DMS53 (cell line): ENCODE data around the gene UBE3D.
"Not testable (repeated sequence)": the region's sequence is repeated elsewhere in the genome, so short reads cannot be mapped to it uniquely, and the experiment has no call there.

Experiments used
- DNase-seq: peaks from one replicate; lab custom pipeline; 2025; lab: John Stamatoyannopoulos, UW

The UBE3D gene

DNA sequence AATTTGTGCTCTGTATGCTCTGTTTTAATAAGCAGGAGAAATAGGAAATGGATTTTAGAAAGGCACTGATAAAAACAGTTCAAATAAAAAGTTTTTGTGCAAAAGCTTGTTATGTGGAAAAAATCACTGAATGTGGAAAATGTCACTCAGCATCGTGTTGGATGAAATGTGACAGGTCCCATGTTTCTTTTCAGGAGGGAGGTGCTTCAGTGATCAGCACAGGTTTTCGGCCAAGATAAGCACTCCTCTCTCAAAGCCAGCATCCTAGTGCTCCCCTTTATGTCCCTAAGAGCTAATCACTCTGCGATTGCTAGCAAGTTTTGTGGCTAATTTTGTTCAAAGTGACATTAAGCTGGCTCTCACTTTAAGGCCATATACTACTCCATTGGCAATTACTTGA lies 12.0 kb downstream of the UBE3D start:
- DNase-seq = no peak

GRCh38 chr6:83051377-83052172 lies 14.1 kb downstream of the UBE3D start:
- DNase-seq = peak; percentile 67

- peak; percentile 44 for DNase-seq
Observed at GRCh38 chr6:83047065-83047754, 18.4 kb downstream of the UBE3D start.

GRCh38 chr6:83044091-83044768 lies 21.4 kb downstream of the UBE3D start:
- no peak for DNase-seq

DNA sequence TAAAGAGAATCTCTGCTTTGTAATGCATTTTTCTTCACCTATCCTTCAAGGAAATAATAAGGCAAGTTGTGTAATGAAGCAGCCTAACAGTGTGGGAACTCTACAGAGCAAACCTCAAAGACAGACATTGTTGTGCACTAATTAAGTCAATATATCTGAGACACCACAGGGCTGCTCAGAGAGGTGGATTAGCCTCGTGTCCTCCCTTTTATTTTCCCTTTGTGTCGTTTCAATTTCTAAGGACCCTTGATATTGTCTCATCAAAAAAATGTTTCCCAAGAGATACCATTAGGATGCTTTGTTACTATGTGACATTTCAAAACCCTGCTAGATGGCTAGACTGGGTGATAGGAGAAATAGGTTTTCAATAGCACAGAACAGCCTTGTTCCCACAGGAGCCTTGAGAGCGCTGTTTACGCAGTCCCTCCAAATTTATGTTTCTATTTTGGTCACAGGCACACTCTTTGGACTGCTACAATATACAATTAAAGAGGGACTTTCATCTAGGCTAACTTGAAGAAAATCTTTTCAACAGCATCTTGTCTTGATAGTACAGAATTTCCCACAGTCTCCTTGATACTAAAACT lies 23.1 kb downstream of the UBE3D start:
- no peak for DNase-seq

- DNase-seq = no peak
Observed at GRCh38 chr6:83038246-83038645, 27.4 kb downstream of the UBE3D start.

GRCh38 chr6:83031689-83032088 lies 34.0 kb downstream of the UBE3D start:
- peak; percentile 2 for DNase-seq

- peak; percentile 67 for DNase-seq
Observed at GRCh38 chr6:83019741-83020140, 45.9 kb downstream of the UBE3D start.

- not testable (repeated sequence) for DNase-seq
Observed at GRCh38 chr6:83011131-83011530, 54.5 kb downstream of the UBE3D start.

- peak; percentile 41 for DNase-seq
Observed at GRCh38 chr6:83008626-83009025, 57.0 kb downstream of the UBE3D start.

DNA sequence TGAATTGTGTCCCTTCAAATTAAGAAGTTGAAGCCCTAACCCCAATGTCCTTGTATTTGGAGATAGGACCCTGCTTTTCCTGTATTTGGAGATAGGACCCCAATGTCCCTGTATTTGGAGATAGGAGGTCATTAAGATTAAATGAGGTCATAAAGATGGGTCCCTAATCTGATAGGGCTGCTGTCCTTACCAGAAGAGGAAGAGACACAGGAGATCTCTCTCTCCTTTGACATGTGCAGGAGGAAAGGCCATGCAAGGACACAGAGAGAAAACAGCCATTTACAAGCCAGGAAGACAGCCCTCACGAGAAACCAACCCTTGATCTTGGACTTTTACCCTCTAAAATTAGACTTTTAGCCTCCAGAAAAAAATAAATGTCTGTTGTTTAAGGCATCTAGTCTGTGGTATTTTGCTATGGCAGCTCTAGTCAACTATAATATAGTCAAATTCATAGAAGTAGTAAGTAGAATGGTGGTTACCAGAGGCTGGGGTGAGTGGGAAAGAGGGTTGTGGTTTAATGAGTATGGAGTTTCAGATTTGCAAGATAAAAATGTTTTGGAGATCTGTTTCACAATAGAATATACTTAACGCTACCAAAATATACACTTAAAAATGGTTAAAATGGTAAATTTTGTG lies 59.3 kb downstream of the UBE3D start:
- no peak for DNase-seq

DNA sequence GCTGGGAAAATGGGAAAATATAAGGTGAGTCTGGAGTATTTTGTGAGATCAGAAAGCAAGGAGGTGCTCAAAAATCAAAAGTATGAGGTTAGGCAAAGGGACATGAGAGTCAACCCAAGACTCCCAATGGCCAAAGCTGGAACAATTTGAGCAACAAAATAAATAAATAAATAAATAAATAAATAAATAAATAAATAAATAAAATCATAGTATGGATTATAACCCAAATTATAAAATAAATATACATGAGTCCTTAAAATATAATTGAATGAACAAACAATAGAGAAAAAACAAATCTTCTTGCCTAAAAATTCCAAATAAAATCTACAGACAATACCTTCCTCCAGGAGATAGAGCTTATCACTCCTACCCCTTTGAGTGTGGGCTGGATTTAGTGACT lies 69.5 kb downstream of the UBE3D start:
- DNase-seq = no peak

- no peak for DNase-seq
Observed at GRCh38 chr6:82995066-82995465, 70.6 kb downstream of the UBE3D start.

- DNase-seq = no peak
Observed at GRCh38 chr6:82989736-82990290, 75.8 kb downstream of the UBE3D start.

- no peak for DNase-seq
Observed at GRCh38 chr6:82988930-82989351, 76.7 kb downstream of the UBE3D start.

DNA sequence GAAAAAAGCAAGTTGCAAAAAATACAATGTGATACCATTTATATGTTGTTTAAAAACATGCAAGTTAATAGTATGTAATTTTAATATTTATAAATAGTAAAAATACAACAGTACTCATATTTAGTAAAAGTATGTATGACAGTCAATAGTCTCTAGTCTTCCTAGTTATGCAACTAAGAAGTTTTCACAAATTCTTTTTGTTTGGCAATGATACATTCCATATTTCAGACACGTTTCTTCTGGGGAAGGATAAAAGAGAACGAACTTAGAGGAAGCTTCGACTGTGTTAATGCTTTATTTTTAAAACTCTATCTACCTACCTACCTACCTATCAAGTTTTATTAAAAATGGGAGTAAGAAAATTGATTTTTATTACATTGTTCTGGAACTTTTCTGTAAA lies 77.7 kb downstream of the UBE3D start:
- no peak for DNase-seq

DNA sequence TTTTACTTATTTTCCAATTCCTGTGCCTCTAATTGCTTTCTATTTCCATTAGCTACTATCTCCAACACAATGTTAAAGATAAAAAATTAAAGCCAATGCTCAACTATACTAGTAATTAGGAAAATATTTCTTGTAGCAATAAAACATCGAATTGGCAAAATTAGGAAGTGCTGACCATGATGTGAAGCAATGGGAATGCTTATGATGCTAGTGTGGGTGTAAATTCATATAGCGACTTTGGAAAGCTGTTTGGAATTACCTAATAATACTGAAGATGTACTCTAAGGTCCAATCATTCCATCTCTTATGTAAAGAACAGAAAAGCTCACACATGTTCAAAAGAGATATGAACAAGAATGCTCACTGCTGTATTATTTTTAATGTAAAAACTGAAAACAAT lies 78.2 kb downstream of the UBE3D start:
- no peak for DNase-seq

- DNase-seq = no peak
Observed at GRCh38 chr6:82984720-82985119, 80.9 kb downstream of the UBE3D start.

GRCh38 chr6:82980086-82980485 lies 85.6 kb downstream of the UBE3D start:
- no peak for DNase-seq

GRCh38 chr6:82979657-82980056 lies 86.0 kb downstream of the UBE3D start:
- DNase-seq = no peak

DNA sequence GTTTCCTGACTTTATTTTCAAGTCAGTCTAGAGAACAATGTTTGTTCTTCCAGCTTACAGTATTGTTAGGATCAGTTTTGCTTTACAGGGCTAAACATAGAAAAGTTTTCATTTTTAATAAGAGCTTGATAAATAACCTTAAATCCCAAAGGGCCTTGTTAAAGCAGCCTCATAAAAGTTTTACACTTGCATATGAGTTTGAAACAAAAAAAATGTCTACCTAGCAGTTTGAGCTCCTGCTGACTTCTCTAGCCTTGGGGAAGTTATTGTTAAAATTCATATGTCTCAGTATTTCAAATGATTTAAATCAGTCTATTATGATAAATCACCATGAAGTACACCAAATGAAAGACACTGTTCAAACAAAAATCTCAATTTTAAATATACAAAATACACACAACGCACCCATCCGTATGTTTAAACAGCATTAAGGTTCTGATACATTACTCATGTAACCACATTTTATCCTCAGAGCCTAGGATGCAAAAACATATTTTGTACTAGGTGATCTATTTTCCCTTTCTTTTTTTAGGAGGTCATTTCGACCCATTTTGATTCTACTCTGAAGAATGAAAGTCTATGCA lies 87.2 kb downstream of the UBE3D start:
- DNase-seq = no peak
